ENCODE results near the gene DBI. TPM values are rescaled to one million over a fixed set of nuclear protein-coding genes. Genes with fewer than 3 reads are reported as not detected.

The DBI gene
- total RNA-seq, 1 donor from 2014 or later: 44.9 TPM

DNA sequence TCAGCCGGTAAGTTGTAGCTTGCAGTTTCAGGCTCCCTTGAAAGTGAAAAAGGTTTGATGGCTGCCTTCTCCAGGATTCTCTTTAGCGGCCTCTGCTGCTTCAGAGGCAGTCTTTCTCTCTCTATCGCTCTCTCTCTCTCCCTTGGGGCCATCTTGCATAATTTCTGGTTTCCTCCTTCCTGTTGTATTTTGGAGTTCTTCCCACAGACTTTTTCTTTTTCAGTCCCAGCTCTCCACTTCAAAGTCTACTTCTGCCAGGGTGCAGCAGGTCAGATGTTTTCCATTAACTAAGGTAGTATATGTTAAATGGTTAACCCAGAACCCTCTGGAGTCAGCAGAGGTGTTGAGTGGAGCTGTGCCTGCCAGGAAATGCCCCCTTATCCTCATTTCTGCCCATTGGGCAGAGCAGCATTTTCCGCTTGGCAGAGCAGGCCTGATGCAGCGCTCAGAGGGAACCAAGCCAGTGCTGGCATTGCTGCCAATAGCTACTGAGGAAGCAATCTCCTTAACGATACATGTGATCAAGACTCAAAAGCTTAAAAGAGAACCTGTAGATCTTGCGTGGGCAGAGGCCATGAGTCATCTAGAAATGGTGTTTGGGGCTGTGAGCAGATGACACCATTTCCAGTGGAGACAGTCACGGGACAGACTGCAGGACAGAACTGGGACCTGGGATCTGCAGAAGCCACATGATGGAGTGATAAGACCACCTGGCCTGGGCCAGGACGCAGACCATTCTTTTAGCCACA, 20.8 kb downstream of the DBI start:
- TF ChIP-seq, protein P1, sequence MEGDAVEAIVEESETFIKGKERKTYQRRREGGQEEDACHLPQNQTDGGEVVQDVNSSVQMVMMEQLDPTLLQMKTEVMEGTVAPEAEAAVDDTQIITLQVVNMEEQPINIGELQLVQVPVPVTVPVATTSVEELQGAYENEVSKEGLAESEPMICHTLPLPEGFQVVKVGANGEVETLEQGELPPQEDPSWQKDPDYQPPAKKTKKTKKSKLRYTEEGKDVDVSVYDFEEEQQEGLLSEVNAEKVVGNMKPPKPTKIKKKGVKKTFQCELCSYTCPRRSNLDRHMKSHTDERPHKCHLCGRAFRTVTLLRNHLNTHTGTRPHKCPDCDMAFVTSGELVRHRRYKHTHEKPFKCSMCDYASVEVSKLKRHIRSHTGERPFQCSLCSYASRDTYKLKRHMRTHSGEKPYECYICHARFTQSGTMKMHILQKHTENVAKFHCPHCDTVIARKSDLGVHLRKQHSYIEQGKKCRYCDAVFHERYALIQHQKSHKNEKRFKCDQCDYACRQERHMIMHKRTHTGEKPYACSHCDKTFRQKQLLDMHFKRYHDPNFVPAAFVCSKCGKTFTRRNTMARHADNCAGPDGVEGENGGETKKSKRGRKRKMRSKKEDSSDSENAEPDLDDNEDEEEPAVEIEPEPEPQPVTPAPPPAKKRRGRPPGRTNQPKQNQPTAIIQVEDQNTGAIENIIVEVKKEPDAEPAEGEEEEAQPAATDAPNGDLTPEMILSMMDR (IDR thresholded peaks at IDR 0.05; ENCODE audit: unreplicated experiment): no peak
- H3K9me3 Mint-ChIP-seq: no peaks in the 10 kb centered on the region
- no peaks in the 10 kb centered on the region for H3K36me3 Mint-ChIP-seq
- H3K4me3 Mint-ChIP-seq: no peak overlapping the region
- peaks cover 19% of the 10 kb centered on the region for H3K4me1 Mint-ChIP-seq
- H3K27ac Mint-ChIP-seq: no peak overlapping the region
- no peaks in the 10 kb centered on the region for H3K27me3 Mint-ChIP-seq (ENCODE audit: low read depth)
- no peak for DNase-seq (ENCODE audit: low spot score in 2 of 2, unreplicated experiment in 2 of 2)

DNA sequence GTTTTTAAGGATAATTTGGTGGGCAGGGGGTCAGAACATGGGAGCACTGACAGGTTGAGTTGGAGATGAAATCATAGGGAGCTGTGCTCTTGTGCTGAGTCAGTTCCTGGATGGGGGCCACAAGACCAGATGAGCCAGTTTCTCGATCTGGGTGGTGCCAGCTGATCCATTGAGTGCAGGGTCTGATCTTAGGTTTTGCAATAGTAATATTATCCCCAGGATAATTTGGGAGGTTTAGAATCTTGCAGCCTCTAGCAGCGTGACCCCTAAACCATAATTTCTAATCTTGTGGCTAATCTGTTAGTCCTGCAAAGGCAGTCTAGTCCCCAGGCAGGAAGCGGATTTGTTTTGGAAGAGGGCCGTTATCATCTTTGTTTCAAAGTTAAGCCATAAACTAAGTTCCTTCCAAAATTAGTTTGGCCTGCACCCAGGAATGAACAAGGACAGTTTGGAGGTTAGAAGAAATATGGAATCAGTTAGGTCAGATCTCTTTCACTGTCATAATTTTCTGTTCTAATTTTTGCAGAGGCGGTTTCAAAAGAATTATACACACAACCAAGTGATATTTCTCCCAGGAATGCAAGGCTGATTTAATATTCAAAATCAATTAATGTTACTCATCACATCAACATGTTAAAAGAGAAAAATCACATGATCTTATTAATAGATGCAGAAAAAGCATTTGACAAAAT, 23.0 kb downstream of the DBI start:
- Mint-ChIP-seq H3K4me3 (no peak overlapping the region), H3K27me3 (ENCODE audit: low read depth) (no peaks in the 10 kb centered on the region), H3K9me3 (no peaks in the 10 kb centered on the region), H3K27ac (no peak overlapping the region), H3K36me3 (no peaks in the 10 kb centered on the region), H3K4me1 (peaks cover 19% of the 10 kb centered on the region)
- DNase-seq (ENCODE audit: low spot score in 2 of 2, unreplicated experiment in 2 of 2): no peak
- TF ChIP-seq, protein P1 (IDR thresholded peaks at IDR 0.05; ENCODE audit: unreplicated experiment): no peak

DNA sequence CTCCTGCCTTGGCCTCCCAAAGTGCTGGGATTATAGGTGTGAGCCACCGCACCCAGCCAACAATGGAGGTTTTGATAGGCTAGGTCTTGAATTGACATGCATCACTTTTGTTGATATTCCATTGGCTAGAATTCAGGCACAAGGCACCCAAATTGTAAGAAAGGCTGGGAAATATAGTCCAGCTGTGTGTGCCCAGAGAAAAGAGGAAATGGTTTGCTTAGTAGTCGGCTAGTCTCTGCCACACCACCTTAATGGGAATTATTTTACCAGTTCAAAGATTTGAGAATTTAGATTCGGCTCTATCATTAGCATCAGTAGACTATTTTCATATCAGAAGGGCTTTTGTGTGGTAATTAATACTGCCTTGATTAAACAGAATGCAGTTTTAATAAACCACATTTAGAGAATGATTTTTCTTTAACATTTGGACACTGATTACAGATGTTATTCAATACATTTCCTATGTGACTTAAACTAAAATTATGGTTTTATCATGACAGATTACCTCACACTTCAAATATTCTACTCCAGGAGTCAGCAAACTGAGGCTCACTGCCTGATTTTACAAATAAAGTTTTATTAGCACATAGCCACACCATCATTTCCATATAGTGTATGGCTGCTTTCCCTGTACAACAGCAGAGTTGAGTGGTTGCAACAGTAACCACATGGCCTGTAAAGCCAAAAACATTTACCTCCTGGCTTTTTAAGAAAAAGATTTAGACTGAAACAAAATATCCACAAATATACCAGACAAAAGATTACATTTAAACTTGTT, 27.4 kb downstream of the DBI start:
- no peaks in the 10 kb centered on the region for H3K36me3 Mint-ChIP-seq
- no peak for DNase-seq (ENCODE audit: low spot score in 2 of 2, unreplicated experiment in 2 of 2)
- H3K27me3 Mint-ChIP-seq (ENCODE audit: low read depth): no peaks in the 10 kb centered on the region
- TF ChIP-seq, protein P1 (IDR thresholded peaks at IDR 0.05; ENCODE audit: unreplicated experiment): no peak
- no peak overlapping the region for H3K4me3 Mint-ChIP-seq
- H3K9me3 Mint-ChIP-seq: no peaks in the 10 kb centered on the region
- peaks cover 12% of the 10 kb centered on the region for H3K4me1 Mint-ChIP-seq
- H3K27ac Mint-ChIP-seq: no peak overlapping the region

DNA sequence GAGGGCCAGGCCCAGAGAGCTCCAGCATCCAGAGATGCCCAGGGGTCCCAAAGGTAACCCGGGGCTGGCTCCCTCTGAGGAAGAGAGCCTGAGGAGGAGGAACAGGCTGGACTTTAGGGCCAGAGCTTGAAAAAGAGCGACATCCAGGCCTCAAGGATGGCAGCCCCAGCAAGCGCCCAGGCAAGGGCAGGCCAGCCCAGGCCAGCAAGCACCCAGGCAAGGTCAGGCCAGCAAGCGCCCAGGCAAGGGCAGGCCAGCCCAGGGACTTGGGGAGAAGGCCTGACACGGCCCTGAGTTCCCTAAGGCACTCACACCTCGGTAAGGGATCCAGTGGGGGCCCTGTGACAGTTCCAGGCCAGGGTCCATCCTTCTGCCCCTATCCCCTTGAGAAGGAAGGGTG, 30.4 kb downstream of the DBI start:
- no peaks in the 10 kb centered on the region for H3K4me1 Mint-ChIP-seq
- no peak overlapping the region for H3K27ac Mint-ChIP-seq
- H3K4me3 Mint-ChIP-seq: no peak overlapping the region
- DNase-seq (ENCODE audit: low spot score in 2 of 2, unreplicated experiment in 2 of 2): no peak
- peaks cover 3% of the 10 kb centered on the region for H3K9me3 Mint-ChIP-seq
- peaks cover 3% of the 10 kb centered on the region for H3K27me3 Mint-ChIP-seq (ENCODE audit: low read depth)
- TF ChIP-seq, protein P1 (IDR thresholded peaks at IDR 0.05; ENCODE audit: unreplicated experiment): no peak
- no peaks in the 10 kb centered on the region for H3K36me3 Mint-ChIP-seq

DNA sequence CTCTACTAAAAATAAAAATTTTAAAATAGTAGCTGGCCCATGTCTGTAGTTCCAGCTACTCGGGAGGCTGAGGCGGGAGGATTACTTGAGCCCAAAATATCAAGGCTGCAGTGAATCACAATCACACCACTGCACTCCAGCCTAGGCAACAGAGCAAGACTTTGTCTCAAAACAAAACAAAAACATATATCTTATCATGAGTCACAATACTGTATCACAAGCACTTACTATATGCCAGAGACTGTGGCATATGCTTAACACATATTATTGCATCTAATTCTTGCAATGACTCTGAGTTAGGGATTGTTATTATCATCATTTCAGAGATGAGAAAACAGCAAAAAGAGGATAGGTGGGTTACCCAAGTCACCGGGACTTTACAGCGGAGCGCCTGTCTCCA, 35.3 kb downstream of the DBI start:
- no peak for DNase-seq (ENCODE audit: low spot score in 2 of 2, unreplicated experiment in 2 of 2)
- H3K27me3 Mint-ChIP-seq (ENCODE audit: low read depth): peaks cover 3% of the 10 kb centered on the region
- no peak overlapping the region for H3K4me3 Mint-ChIP-seq
- no peak overlapping the region for H3K27ac Mint-ChIP-seq
- TF ChIP-seq, protein P1 (IDR thresholded peaks at IDR 0.05; ENCODE audit: unreplicated experiment): no peak
- peaks cover 6% of the 10 kb centered on the region for H3K9me3 Mint-ChIP-seq
- no peaks in the 10 kb centered on the region for H3K36me3 Mint-ChIP-seq
- H3K4me1 Mint-ChIP-seq: no peaks in the 10 kb centered on the region
